Stomach (tissue), 9 donors: ENCODE measurements around the gene PRSS8. TPM values are rescaled to one million over a fixed set of nuclear protein-coding genes. Genes with fewer than 3 reads are reported as not detected.
"Not testable (repeated sequence)": the region's sequence is repeated elsewhere in the genome, so short reads cannot be mapped to it uniquely, and the experiment has no call there.

Experiments used
- DNase-seq, 2 donors: peaks; one replicate each; pipeline versions ENCODE4 v3.0.0 to v3.0.0-alpha.2; 2013 to 2019
- H3K27ac ChIP-seq, 5 donors: fragments of 200-600 bp in 4 of 5; sonication (generic) in 4 of 5; one replicate each; pipeline ENCODE4 v1.5.1; 2013 to 2019; ENCODE audit warnings: mild to moderate bottlenecking in 1 of 5, moderate library complexity in 1 of 5
- H3K27me3 ChIP-seq, 3 donors: fragments of 200-600 bp; sonication (generic); one replicate each; pipeline ENCODE4 v1.5.1; 2017 to 2019; ENCODE audit warnings: mixed run types in 1 of 3
- H3K36me3 ChIP-seq, 4 donors: fragments of 200-600 bp; sonication (generic); 1 replicate in 3 of 4; 2 replicates in 1 of 4; pipeline ENCODE4 v1.5.1; 2016 to 2019
- H3K4me1 ChIP-seq, 4 donors: fragments of 200-600 bp; sonication (generic); one replicate each; pipeline ENCODE4 v1.5.1; 2016 to 2019
- H3K4me3 ChIP-seq, 4 donors: fragments of 200-600 bp; sonication (generic) in 3 of 4; one replicate each; pipeline ENCODE4 v1.5.1; 2016 to 2019; ENCODE audit warnings: mild to moderate bottlenecking in 1 of 4
- H3K9me3 ChIP-seq, 4 donors: fragments of 200-600 bp; sonication (generic); one replicate each; pipeline ENCODE4 v1.5.1; 2016 to 2019
- EP300 ChIP-seq: sonication (generic); formaldehyde crosslinking; IDR thresholded peaks from one replicate; pipeline ENCODE4 v1.6.1; 2017; ENCODE audit warnings: antibody characterized with exemption
- POLR2A ChIP-seq, 4 donors: fragments of 450-650 bp; IDR thresholded peaks; one replicate each; pipeline ENCODE4 v1.6.1; 2016; ENCODE audit warnings: antibody characterized with exemption in 4 of 4, control low read depth in 2 of 4, mild to moderate bottlenecking in 1 of 4, moderate library complexity in 1 of 4
- POLR2AphosphoS5 ChIP-seq, 3 donors: sonication (generic); formaldehyde crosslinking; IDR thresholded peaks; one replicate each; pipeline ENCODE4 v1.6.1; 2016; ENCODE audit warnings: antibody characterized with exemption in 3 of 3
- WGBS, 5 donors: extraction: QIAGEN DNeasy Blood & Tissue Kit in 3 of 5; methylation state at CpG; one replicate each; pipeline versions ENCODE4 v1.1.5 to v1.1.7; 2013 to 2018; 5-methylcytosine and 5-hydroxymethylcytosine counted together
- intact Hi-C: fragments of 100-400 bp; cut with DNase I; formaldehyde crosslinking; loops from one replicate; pipeline ENCODE4 v1.15.1; 2023; ENCODE audit warnings: low total_unique reads
- polyA plus RNA-seq, 3 donors: library from polyadenylated mRNA; stranded (reverse); fragments of 200-250 nt; gene quantifications; one replicate each; pipeline ENCODE4 v1.2.3, GENCODE V29; 2013
- total RNA-seq, 5 donors: library from RNA; depleted of rRNA; stranded (reverse); fragments of >200 nt; gene quantifications; one replicate each; pipeline versions ENCODE4 v1.1.0 to v1.2.3, GENCODE V29; 2014 to 2016
- TF ChIP-seq, protein P1 (sequence below), 7 experiments: fragments of 450-650 bp in 4 of 7; fragments of 200-600 bp in 3 of 7; sonication (generic) in 3 of 7; IDR thresholded peaks; one replicate each; pipeline ENCODE4 v1.5.1; 2016 to 2019; ENCODE audit warnings: antibody characterized with exemption in 7 of 7, control low read depth in 2 of 7, mild to moderate bottlenecking in 1 of 7
- donor health status: healthy with polysubstance abuse.
- donor health status: Bipolar disorder and iron deficiency.
- donor health status: healthy.

The PRSS8 gene
- total and polyA plus RNA-seq, 8 donors, result 5.8 to 176 (median 93.0) TPM

GRCh38 chr16:31143011-31143693, 7.6 kb upstream of the PRSS8 start:
- Histone ChIP-seq H3K9me3 (no peaks in the 10 kb centered on the region), H3K27ac (peak overlapping the region; percentile 86 to 93 (median 91)), H3K4me1 (peaks cover 24 to 49% (median 37%) of the 10 kb centered on the region in 4 donors), H3K4me3 (peak overlapping the region; percentile 53 to 59 (median 56)), H3K36me3 (no peaks in the 10 kb centered on the region), H3K27me3 (peaks cover 0 to 19% (median 1%) of the 10 kb centered on the region in 3 donors)
- TF ChIP-seq, protein P1, sequence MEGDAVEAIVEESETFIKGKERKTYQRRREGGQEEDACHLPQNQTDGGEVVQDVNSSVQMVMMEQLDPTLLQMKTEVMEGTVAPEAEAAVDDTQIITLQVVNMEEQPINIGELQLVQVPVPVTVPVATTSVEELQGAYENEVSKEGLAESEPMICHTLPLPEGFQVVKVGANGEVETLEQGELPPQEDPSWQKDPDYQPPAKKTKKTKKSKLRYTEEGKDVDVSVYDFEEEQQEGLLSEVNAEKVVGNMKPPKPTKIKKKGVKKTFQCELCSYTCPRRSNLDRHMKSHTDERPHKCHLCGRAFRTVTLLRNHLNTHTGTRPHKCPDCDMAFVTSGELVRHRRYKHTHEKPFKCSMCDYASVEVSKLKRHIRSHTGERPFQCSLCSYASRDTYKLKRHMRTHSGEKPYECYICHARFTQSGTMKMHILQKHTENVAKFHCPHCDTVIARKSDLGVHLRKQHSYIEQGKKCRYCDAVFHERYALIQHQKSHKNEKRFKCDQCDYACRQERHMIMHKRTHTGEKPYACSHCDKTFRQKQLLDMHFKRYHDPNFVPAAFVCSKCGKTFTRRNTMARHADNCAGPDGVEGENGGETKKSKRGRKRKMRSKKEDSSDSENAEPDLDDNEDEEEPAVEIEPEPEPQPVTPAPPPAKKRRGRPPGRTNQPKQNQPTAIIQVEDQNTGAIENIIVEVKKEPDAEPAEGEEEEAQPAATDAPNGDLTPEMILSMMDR (IDR thresholded peaks at IDR 0.05), result no peak
- TF ChIP-seq POLR2A (IDR thresholded peaks at IDR 0.05), result no peak
- TF ChIP-seq POLR2AphosphoS5 (IDR thresholded peaks at IDR 0.05), result no peak
- TF ChIP-seq EP300, result no peak
- intact Hi-C loops, result no loop called here
- WGBS, 5 donors, result 62 to 68% (median 64%) methylated on average over 16 to 22 of the region's 22 CpGs
- DNase-seq, result no peak

DNA sequence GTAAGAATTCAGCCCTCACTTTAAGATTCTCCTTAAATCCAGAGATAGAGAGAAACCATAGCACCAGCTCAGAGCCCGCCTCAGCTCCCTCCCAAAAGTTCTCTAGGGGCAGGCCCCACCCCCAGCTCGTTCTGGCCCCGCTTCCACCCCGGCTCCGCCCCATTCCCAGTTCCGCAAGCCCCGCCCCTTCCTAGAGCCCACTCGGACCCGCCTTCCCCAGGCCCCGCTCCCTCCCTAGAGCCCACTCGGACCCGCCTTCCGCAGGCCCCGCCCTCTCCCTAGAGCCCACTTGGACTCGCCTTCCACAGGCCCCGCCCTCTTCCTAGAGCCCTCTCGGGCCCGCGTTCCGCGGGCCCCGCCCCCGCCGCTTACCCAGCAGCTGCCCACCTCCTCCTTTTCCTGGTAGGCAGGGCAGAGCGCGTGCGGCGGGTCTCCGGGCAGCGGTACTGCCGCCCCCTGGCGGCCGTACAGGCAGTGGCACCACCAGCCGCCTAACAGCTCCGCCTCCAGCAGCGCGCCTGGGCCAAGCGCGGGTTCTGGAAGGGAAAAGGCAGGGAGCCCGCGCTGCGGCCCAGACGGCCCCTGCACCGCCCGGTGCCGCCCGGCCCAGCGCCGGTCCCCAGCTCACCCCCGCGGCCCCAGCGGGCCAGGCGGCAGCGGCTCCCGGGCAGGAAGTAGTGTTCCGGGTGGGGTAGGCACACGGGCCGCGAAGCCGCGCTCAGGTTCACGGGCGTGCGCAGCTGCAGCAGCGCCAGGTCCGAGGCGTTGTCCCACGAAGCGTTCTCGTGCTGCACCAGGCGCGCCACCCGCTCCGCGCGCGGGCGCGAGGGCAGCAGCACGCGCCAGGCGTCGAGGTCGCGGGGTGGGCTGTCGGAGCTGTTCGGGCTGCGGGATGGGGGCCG, 6.8 kb upstream of the PRSS8 start:
- intact Hi-C loops, result no loop called here
- DNase-seq, result peak; percentile 99 to 100
- TF ChIP-seq POLR2A (IDR thresholded peaks at IDR 0.05), result no peak
- TF ChIP-seq EP300, result no peak
- TF ChIP-seq, protein P1 (IDR thresholded peaks at IDR 0.05), result peak in 6 of 7 experiments; percentile 67 to 99 (median 98)
- peak in 2 of 3 donors; percentile 84 to 89 for TF ChIP-seq POLR2AphosphoS5 (IDR thresholded peaks at IDR 0.05)
- Histone ChIP-seq H3K36me3 (no peaks in the 10 kb centered on the region), H3K4me1 (peaks cover 24 to 50% (median 36%) of the 10 kb centered on the region in 4 donors), H3K27me3 (peaks cover 0 to 13% (median 0%) of the 10 kb centered on the region in 3 donors), H3K27ac (peak overlapping the region; percentile 86 to 93 (median 91)), H3K9me3 (no peaks in the 10 kb centered on the region), H3K4me3 (peak overlapping the region; percentile 53 to 59 (median 56))
- WGBS, 5 donors, result 1 to 8% (median 2%) methylated on average over 35 to 89 of the region's 89 CpGs

DNA sequence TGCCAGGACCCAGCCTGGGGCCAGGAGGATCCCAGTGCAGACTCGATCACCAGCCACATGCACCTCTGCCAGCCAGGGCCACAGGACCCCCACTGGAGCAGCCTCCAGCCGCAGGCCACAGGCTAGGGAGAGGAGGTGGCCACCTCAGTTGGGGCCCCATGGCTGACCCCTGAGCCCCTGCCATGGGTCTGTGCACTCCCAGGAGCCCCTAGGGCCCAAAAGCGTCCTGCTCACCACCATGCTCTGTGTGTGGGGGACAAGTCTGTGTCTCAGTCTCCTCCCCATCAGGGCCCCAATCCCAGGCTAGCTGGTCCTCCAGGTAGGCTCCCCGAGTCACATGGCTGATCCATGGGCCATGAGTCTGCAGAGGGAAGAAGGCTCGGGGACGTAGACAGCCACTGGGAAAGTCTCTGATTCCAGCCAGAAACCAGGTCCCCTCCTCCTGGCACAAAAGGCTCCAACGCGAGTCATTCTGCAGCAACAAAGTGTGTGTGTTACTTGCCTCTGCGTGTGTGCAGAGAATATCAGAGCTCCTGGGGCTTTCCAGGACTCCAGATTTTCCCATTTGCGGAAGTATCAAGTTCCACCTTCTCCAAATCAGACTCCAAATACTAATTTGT, 6.1 kb upstream of the PRSS8 start:
- TF ChIP-seq, protein P1 (IDR thresholded peaks at IDR 0.05), result no peak
- TF ChIP-seq POLR2AphosphoS5 (IDR thresholded peaks at IDR 0.05) (no peak), POLR2A (IDR thresholded peaks at IDR 0.05) (no peak), EP300 (no peak)
- DNase-seq, result no peak
- Histone ChIP-seq H3K27me3 (peaks cover 0 to 5% (median 0%) of the 10 kb centered on the region in 3 donors), H3K36me3 (no peaks in the 10 kb centered on the region), H3K4me3 (peak overlapping the region; percentile 14 to 57 (median 31)), H3K9me3 (no peaks in the 10 kb centered on the region), H3K27ac (peak overlapping the region; percentile 73 to 93 (median 88)), H3K4me1 (peaks cover 24 to 52% (median 37%) of the 10 kb centered on the region in 4 donors)
- 10 to 26% (median 21%) methylated on average over 9 to 10 of the region's 10 CpGs for WGBS, 5 donors
- intact Hi-C loops, result no loop called here

GRCh38 chr16:31141071-31141469, 5.5 kb upstream of the PRSS8 start:
- WGBS, 5 donors, result 85 to 90% (median 88%) methylated on average over 9 of the region's 9 CpGs
- DNase-seq, result not testable (repeated sequence)
- peak overlapping the region in 1 of 4 donors; percentile 57 for H3K4me3 ChIP-seq

More at GRCh38 chr16:31141071-31141469, 5.5 kb upstream of the PRSS8 start:
- H3K9me3 ChIP-seq, intact Hi-C loops, H3K27me3 ChIP-seq, H3K36me3 ChIP-seq: not testable (repeated sequence)
- H3K4me1 ChIP-seq, result peaks cover 24 to 58% (median 43%) of the 10 kb centered on the region in 4 donors
- peak overlapping the region; percentile 73 to 93 (median 88) for H3K27ac ChIP-seq
